CD4-positive, alpha-beta T cell treated with Interferon gamma for 1 hour (primary cell): ENCODE measurements around the gene ESPN.

ENCODE experiments used
- DNase-seq: peaks from one replicate; pipeline ENCODE4 v3.0.0-alpha.2; 2020

ESPN gene

GRCh38 chr1:6500544-6501278, 76.1 kb downstream of the ESPN start:
- no peak for DNase-seq

- no peak for DNase-seq
These were observed 76.8 kb downstream of the ESPN start for GRCh38 chr1:6501279-6501813.

- no peak for DNase-seq
These were observed 77.7 kb downstream of the ESPN start for GRCh38 chr1:6502000-6502891.

GRCh38 chr1:6503884-6504602, 79.5 kb downstream of the ESPN start:
- no peak for DNase-seq

- no peak for DNase-seq
These were observed 80.3 kb downstream of the ESPN start for GRCh38 chr1:6504887-6505286.

- DNase-seq, result no peak
These were observed 81.0 kb downstream of the ESPN start for GRCh38 chr1:6505367-6506209.

- DNase-seq, result no peak
These were observed 81.8 kb downstream of the ESPN start for GRCh38 chr1:6506210-6507036.

- no peak for DNase-seq
These were observed 82.5 kb downstream of the ESPN start for GRCh38 chr1:6507037-6507428.

- no peak for DNase-seq
These were observed 82.9 kb downstream of the ESPN start for GRCh38 chr1:6507461-6507911.

- no peak for DNase-seq
These were observed 83.7 kb downstream of the ESPN start for GRCh38 chr1:6508154-6508815.

- no peak for DNase-seq
These were observed 84.2 kb downstream of the ESPN start for GRCh38 chr1:6508816-6509189.

- no peak for DNase-seq
These were observed 84.8 kb downstream of the ESPN start for GRCh38 chr1:6509220-6509918.

- DNase-seq, result no peak
These were observed 85.3 kb downstream of the ESPN start for GRCh38 chr1:6509919-6510291.

GRCh38 chr1:6510493-6510892, 85.9 kb downstream of the ESPN start:
- DNase-seq, result no peak
